ENCODE measurements around the gene ASGR2.
"Not testable (repeated sequence)": the region's sequence is repeated elsewhere in the genome, so short reads cannot be mapped to it uniquely, and the experiment has no call there.

DNA sequence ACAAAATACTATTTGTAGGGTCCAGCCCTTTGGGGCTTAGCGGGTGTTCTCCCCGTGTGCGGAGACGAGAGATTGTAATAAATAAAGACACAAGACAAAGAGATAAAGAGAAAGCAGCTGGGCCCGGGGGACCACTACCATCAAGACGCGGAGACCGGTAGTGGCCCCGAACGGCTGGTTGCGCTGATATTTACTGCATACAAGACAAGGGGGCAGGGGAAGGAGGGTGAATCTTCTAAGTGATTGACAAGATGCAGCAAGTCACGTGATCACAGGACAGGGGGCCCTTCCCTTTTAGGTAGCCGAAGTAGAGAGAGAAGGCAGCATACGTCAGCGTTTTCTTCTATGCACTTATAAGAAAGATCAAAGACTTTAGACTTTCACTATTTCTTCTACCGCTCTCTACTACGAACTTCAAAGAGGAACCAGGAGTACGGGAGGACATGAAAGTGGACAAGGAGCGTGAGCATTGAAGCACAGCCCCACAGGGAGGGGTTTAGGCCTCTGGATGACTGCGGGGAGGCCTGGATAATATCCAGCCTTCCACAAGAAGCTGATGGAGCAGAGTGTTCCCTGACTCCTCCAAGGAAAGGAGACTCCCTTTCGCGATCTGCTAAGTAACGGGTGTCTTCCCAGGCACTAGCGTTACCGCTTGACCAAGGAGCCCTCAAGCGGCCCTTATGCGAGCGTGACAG, 23.2 kb downstream of the ASGR2 start:
- TF ChIP-seq, protein P1, sequence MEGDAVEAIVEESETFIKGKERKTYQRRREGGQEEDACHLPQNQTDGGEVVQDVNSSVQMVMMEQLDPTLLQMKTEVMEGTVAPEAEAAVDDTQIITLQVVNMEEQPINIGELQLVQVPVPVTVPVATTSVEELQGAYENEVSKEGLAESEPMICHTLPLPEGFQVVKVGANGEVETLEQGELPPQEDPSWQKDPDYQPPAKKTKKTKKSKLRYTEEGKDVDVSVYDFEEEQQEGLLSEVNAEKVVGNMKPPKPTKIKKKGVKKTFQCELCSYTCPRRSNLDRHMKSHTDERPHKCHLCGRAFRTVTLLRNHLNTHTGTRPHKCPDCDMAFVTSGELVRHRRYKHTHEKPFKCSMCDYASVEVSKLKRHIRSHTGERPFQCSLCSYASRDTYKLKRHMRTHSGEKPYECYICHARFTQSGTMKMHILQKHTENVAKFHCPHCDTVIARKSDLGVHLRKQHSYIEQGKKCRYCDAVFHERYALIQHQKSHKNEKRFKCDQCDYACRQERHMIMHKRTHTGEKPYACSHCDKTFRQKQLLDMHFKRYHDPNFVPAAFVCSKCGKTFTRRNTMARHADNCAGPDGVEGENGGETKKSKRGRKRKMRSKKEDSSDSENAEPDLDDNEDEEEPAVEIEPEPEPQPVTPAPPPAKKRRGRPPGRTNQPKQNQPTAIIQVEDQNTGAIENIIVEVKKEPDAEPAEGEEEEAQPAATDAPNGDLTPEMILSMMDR (IDR thresholded peaks at IDR 0.05): not testable (repeated sequence)
- TF ChIP-seq POLR2AphosphoS5 (IDR thresholded peaks at IDR 0.05): not testable (repeated sequence)
